HFF-Myc (cell line): ENCODE data around the gene KRT1.

ENCODE experiments used
- DNase-seq: peaks from one replicate; pipeline ENCODE4 v3.0.0-alpha.2; 2011; ENCODE audit warnings: low read depth; ENCODE audit errors: extremely low read depth
- H3K4me3 ChIP-seq: replicated peaks from 2 replicates; pipeline ENCODE4 v1.5.1; 2011; ENCODE audit warnings: low read depth, mild to moderate bottlenecking, control low read depth, low read length
- CTCF ChIP-seq: IDR thresholded peaks from 2 replicates; pipeline ENCODE4 v1.5.1; 2012; ENCODE audit warnings: mild to moderate bottlenecking, low read depth, low read length, control low read depth; ENCODE audit errors: missing control alignments

The KRT1 gene

GRCh38 chr12:52666471-52666870, 13.7 kb downstream of the KRT1 start:
- TF ChIP-seq CTCF, result no peak
- DNase-seq, result no peak
- no peak overlapping the region for H3K4me3 ChIP-seq

- no peak for DNase-seq
- H3K4me3 ChIP-seq, result no peak overlapping the region
- TF ChIP-seq CTCF, result no peak
Measured at GRCh38 chr12:52663420-52663819, 16.8 kb downstream of the KRT1 start.

GRCh38 chr12:52662918-52663229, 17.3 kb downstream of the KRT1 start:
- no peak for TF ChIP-seq CTCF
- no peak for DNase-seq
- H3K4me3 ChIP-seq, result no peak overlapping the region

- TF ChIP-seq CTCF, result no peak
- DNase-seq, result no peak
- H3K4me3 ChIP-seq, result no peak overlapping the region
Measured at GRCh38 chr12:52662093-52662917, 17.9 kb downstream of the KRT1 start.

GRCh38 chr12:52661668-52662067, 18.5 kb downstream of the KRT1 start:
- no peak for DNase-seq
- no peak overlapping the region for H3K4me3 ChIP-seq
- TF ChIP-seq CTCF, result no peak

GRCh38 chr12:52660934-52661499, 19.2 kb downstream of the KRT1 start:
- no peak overlapping the region for H3K4me3 ChIP-seq
- no peak for TF ChIP-seq CTCF
- DNase-seq, result no peak
